GM23338 (cell line): Measurements from ENCODE around the gene HPGD.

Experiments used
- CREB1 ChIP-seq: fragments of 250-450 bp; sonication (Bioruptor Pico); IDR thresholded peaks from 2 replicates; pipeline ENCODE4 v1.5.0; 2020; ENCODE audit warnings: low read depth, mild to moderate bottlenecking, moderate library complexity
- EZH2 ChIP-seq: fragments of 200-600 bp; sonication (generic); IDR thresholded peaks from one replicate; pipeline ENCODE4 v1.8.0; 2017; ENCODE audit warnings: antibody characterized with exemption, mild to moderate bottlenecking, low read depth; ENCODE audit not compliant: unreplicated experiment
- EZH2phosphoT487 ChIP-seq: fragments of 200-600 bp; sonication (generic); IDR thresholded peaks from one replicate; pipeline ENCODE4 v1.8.1; 2018; ENCODE audit warnings: antibody characterized with exemption; ENCODE audit not compliant: unreplicated experiment
- JUNB ChIP-seq: IDR thresholded peaks from one replicate; pipeline ENCODE4 v1.6.1; 2016; ENCODE audit warnings: antibody characterized with exemption; ENCODE audit not compliant: unreplicated experiment
- NANOG ChIP-seq: IDR thresholded peaks from 2 replicates; pipeline ENCODE4 v1.6.1; 2016; ENCODE audit warnings: antibody characterized with exemption, borderline replicate concordance
- POLR2AphosphoS5 ChIP-seq: IDR thresholded peaks from 2 replicates; pipeline ENCODE4 v1.6.1; 2016; ENCODE audit warnings: antibody characterized with exemption, low read depth
- STAT1 ChIP-seq: IDR thresholded peaks from one replicate; pipeline ENCODE4 v1.6.1; 2016; ENCODE audit warnings: antibody characterized with exemption; ENCODE audit not compliant: unreplicated experiment
- ZNF114 ChIP-seq: fragments of 250-450 bp; sonication (Bioruptor Pico); IDR thresholded peaks from 2 replicates; pipeline ENCODE4 v1.5.0; 2020; ENCODE audit warnings: mild to moderate bottlenecking, moderate library complexity
- TF ChIP-seq, protein P1 (sequence below), 2 experiments: fragments of 200-600 bp in 1 of 2; sonication (generic) in 1 of 2; conservative IDR thresholded peaks; 2 replicates each; pipeline versions ENCODE4 v1.5.1 to v1.6.1; 2016 to 2017; ENCODE audit warnings: antibody characterized with exemption in 2 of 2, low read depth in 2 of 2, mild to moderate bottlenecking in 2 of 2, moderate library complexity in 1 of 2
- TF ChIP-seq, protein P2 (sequence below): IDR thresholded peaks from 2 replicates; pipeline ENCODE4 v1.6.1; 2016; ENCODE audit warnings: antibody characterized with exemption
- TF ChIP-seq, protein P3 (sequence below): fragments of 250-450 bp; sonication (Bioruptor Pico); IDR thresholded peaks from 2 replicates; pipeline ENCODE4 v1.5.0; 2020; ENCODE audit warnings: mild to moderate bottlenecking, moderate library complexity
- TF ChIP-seq, protein P4 (sequence below): IDR thresholded peaks from one replicate; pipeline ENCODE4 v1.6.1; 2018; ENCODE audit warnings: antibody characterized with exemption; ENCODE audit not compliant: unreplicated experiment

DNA sequence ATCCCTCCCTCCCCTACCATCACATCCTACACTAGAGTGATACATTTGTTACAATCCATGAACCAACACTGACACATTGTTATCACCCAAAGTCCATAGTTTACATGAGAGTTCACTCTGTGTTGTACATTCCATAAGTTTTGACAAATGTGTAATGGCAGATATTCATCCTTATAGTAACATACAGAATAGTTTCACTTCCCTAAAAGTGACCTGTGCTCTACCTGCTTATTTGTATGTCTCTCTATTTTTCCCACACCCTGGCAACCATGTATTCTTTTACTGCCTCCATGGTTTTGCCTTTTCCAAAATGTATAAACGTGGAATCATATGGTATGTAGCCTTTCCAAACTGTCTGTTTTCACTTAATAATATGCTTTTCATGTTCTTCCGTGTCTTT lies 42.2 kb upstream of the HPGD start:
- no peak for TF ChIP-seq JUNB
- TF ChIP-seq, protein P1, sequence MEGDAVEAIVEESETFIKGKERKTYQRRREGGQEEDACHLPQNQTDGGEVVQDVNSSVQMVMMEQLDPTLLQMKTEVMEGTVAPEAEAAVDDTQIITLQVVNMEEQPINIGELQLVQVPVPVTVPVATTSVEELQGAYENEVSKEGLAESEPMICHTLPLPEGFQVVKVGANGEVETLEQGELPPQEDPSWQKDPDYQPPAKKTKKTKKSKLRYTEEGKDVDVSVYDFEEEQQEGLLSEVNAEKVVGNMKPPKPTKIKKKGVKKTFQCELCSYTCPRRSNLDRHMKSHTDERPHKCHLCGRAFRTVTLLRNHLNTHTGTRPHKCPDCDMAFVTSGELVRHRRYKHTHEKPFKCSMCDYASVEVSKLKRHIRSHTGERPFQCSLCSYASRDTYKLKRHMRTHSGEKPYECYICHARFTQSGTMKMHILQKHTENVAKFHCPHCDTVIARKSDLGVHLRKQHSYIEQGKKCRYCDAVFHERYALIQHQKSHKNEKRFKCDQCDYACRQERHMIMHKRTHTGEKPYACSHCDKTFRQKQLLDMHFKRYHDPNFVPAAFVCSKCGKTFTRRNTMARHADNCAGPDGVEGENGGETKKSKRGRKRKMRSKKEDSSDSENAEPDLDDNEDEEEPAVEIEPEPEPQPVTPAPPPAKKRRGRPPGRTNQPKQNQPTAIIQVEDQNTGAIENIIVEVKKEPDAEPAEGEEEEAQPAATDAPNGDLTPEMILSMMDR (conservative IDR thresholded peaks at IDR 0.05; ENCODE audit: low read depth in 2 of 2): no peak
- no peak for TF ChIP-seq POLR2AphosphoS5
- no peak for TF ChIP-seq CREB1 (CRISPR knock-in tag)
- TF ChIP-seq EZH2: no peak
- TF ChIP-seq, protein P2, sequence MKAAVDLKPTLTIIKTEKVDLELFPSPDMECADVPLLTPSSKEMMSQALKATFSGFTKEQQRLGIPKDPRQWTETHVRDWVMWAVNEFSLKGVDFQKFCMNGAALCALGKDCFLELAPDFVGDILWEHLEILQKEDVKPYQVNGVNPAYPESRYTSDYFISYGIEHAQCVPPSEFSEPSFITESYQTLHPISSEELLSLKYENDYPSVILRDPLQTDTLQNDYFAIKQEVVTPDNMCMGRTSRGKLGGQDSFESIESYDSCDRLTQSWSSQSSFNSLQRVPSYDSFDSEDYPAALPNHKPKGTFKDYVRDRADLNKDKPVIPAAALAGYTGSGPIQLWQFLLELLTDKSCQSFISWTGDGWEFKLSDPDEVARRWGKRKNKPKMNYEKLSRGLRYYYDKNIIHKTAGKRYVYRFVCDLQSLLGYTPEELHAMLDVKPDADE: no peak
- TF ChIP-seq NANOG: no peak
- TF ChIP-seq, protein P3, sequence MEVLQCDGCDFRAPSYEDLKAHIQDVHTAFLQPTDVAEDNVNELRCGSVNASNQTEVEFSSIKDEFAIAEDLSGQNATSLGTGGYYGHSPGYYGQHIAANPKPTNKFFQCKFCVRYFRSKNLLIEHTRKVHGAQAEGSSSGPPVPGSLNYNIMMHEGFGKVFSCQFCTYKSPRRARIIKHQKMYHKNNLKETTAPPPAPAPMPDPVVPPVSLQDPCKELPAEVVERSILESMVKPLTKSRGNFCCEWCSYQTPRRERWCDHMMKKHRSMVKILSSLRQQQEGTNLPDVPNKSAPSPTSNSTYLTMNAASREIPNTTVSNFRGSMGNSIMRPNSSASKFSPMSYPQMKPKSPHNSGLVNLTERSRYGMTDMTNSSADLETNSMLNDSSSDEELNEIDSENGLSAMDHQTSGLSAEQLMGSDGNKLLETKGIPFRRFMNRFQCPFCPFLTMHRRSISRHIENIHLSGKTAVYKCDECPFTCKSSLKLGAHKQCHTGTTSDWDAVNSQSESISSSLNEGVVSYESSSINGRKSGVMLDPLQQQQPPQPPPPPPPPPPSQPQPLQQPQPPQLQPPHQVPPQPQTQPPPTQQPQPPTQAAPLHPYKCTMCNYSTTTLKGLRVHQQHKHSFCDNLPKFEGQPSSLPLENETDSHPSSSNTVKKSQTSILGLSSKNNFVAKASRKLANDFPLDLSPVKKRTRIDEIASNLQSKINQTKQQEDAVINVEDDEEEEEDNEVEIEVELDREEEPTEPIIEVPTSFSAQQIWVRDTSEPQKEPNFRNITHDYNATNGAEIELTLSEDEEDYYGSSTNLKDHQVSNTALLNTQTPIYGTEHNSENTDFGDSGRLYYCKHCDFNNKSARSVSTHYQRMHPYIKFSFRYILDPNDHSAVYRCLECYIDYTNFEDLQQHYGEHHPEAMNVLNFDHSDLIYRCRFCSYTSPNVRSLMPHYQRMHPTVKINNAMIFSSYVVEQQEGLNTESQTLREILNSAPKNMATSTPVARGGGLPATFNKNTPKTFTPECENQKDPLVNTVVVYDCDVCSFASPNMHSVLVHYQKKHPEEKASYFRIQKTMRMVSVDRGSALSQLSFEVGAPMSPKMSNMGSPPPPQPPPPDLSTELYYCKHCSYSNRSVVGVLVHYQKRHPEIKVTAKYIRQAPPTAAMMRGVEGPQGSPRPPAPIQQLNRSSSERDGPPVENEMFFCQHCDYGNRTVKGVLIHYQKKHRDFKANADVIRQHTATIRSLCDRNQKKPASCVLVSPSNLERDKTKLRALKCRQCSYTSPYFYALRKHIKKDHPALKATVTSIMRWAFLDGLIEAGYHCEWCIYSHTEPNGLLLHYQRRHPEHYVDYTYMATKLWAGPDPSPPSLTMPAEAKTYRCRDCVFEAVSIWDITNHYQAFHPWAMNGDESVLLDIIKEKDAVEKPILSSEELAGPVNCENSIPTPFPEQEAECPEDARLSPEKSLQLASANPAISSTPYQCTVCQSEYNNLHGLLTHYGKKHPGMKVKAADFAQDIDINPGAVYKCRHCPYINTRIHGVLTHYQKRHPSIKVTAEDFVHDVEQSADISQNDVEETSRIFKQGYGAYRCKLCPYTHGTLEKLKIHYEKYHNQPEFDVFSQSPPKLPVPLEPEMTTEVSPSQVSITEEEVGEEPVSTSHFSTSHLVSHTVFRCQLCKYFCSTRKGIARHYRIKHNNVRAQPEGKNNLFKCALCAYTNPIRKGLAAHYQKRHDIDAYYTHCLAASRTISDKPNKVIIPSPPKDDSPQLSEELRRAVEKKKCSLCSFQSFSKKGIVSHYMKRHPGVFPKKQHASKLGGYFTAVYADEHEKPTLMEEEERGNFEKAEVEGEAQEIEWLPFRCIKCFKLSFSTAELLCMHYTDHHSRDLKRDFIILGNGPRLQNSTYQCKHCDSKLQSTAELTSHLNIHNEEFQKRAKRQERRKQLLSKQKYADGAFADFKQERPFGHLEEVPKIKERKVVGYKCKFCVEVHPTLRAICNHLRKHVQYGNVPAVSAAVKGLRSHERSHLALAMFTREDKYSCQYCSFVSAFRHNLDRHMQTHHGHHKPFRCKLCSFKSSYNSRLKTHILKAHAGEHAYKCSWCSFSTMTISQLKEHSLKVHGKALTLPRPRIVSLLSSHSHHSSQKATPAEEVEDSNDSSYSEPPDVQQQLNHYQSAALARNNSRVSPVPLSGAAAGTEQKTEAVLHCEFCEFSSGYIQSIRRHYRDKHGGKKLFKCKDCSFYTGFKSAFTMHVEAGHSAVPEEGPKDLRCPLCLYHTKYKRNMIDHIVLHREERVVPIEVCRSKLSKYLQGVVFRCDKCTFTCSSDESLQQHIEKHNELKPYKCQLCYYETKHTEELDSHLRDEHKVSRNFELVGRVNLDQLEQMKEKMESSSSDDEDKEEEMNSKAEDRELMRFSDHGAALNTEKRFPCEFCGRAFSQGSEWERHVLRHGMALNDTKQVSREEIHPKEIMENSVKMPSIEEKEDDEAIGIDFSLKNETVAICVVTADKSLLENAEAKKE (CRISPR knock-in tag): no peak
- TF ChIP-seq EZH2phosphoT487: no peak
- TF ChIP-seq, protein P4, sequence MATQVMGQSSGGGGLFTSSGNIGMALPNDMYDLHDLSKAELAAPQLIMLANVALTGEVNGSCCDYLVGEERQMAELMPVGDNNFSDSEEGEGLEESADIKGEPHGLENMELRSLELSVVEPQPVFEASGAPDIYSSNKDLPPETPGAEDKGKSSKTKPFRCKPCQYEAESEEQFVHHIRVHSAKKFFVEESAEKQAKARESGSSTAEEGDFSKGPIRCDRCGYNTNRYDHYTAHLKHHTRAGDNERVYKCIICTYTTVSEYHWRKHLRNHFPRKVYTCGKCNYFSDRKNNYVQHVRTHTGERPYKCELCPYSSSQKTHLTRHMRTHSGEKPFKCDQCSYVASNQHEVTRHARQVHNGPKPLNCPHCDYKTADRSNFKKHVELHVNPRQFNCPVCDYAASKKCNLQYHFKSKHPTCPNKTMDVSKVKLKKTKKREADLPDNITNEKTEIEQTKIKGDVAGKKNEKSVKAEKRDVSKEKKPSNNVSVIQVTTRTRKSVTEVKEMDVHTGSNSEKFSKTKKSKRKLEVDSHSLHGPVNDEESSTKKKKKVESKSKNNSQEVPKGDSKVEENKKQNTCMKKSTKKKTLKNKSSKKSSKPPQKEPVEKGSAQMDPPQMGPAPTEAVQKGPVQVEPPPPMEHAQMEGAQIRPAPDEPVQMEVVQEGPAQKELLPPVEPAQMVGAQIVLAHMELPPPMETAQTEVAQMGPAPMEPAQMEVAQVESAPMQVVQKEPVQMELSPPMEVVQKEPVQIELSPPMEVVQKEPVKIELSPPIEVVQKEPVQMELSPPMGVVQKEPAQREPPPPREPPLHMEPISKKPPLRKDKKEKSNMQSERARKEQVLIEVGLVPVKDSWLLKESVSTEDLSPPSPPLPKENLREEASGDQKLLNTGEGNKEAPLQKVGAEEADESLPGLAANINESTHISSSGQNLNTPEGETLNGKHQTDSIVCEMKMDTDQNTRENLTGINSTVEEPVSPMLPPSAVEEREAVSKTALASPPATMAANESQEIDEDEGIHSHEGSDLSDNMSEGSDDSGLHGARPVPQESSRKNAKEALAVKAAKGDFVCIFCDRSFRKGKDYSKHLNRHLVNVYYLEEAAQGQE: no peak
- TF ChIP-seq STAT1: no peak
- TF ChIP-seq ZNF114: no peak
